Activated T-cell treated with anti-CD3 and anti-CD28 coated beads for 48 hours (primary cell): ENCODE measurements around the gene MANSC4.
"Not testable (repeated sequence)": the region's sequence is repeated elsewhere in the genome, so short reads cannot be mapped to it uniquely, and the experiment has no call there.

Experiments used
- DNase-seq: peaks from one replicate; pipeline ENCODE4 v3.0.0-alpha.2; 2020; ENCODE audit warnings: low read depth

The MANSC4 gene

GRCh38 chr12:27751386-27752047, 28.5 kb downstream of the MANSC4 start:
- no peak for DNase-seq

- no peak for DNase-seq
Measured at GRCh38 chr12:27747111-27747820, 32.8 kb downstream of the MANSC4 start.

DNA sequence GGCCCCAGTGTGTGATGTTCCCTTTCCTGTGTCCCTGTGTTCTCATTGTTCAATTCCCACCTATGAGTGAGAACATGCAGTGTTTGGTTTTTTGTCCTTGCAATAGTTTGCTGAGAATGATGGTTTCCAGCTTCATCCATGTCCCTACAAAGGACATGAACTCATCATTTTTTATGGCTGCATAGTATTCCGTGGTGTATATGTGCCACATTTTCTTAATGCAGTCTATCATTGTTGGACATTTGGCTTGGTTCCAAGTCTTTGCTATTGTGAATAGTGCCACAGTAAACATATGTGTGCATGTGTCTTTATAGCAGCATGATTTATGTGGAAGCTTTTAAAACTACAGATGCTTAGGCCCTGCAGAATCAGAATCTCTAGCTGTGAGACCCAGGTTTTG, 34.3 kb downstream of the MANSC4 start:
- not testable (repeated sequence) for DNase-seq

GRCh38 chr12:27743601-27744000, 36.4 kb downstream of the MANSC4 start:
- no peak for DNase-seq

- DNase-seq = not testable (repeated sequence)
Measured at GRCh38 chr12:27734321-27734720, 45.7 kb downstream of the MANSC4 start.

- no peak for DNase-seq
Measured at GRCh38 chr12:27733791-27734190, 46.2 kb downstream of the MANSC4 start.

- peak; percentile 6 for DNase-seq
Measured at GRCh38 chr12:27733052-27733656, 46.9 kb downstream of the MANSC4 start.

DNA sequence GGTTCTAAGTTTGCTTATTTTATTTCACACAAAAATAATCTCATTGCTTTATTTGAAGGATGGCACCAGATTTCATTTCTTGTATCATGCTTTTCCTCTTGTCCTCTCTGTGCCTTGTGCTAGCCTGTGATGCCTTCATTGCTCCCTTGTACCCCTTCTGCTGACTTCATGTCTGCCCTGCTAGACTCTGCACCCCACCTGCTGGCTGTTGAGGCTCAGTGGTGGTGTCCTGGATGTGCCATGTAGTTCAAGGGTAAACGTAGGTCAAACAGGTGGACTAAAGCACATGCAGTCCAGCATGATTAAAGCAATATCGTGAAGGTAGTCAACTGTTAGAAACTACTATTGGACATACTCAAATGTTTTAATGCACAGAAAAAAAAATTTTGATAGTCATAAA, 47.8 kb downstream of the MANSC4 start:
- no peak for DNase-seq

DNA sequence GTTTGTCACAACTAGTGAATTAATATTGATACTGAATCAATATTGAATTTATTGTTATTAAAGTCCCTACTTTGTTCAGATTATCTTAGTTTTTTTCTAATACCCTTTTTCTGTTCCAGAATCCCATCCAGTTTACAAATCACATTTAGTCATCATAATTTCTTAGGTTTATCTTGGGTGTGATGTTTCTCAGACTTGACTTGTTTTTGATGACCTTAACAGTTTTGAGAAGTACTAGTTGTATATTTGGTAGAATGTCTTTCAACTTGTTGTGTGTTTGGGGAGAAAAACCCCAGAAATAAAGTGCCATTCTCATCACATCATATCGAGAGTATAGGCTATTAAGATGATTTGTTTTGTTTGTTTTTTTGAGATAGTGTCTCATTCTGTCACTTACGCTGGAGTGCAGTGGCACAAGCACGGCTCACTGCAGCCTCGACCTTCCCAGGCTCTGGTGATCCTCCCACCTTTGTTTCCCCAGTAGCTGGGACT, 49.9 kb downstream of the MANSC4 start:
- DNase-seq = no peak

GRCh38 chr12:27723212-27723611, 56.8 kb downstream of the MANSC4 start:
- DNase-seq = no peak
